ENCODE data around the gene MEX3D. TPM values are rescaled to one million over a fixed set of nuclear protein-coding genes. Genes with fewer than 3 reads are reported as not detected.
A peak's percentile ranks its signal among the peaks of the same experiment; 100 is the strongest.

MEX3D gene
- total and polyA plus RNA-seq, 8 donors = 2.6 to 21.2 (median 9.1) TPM

DNA sequence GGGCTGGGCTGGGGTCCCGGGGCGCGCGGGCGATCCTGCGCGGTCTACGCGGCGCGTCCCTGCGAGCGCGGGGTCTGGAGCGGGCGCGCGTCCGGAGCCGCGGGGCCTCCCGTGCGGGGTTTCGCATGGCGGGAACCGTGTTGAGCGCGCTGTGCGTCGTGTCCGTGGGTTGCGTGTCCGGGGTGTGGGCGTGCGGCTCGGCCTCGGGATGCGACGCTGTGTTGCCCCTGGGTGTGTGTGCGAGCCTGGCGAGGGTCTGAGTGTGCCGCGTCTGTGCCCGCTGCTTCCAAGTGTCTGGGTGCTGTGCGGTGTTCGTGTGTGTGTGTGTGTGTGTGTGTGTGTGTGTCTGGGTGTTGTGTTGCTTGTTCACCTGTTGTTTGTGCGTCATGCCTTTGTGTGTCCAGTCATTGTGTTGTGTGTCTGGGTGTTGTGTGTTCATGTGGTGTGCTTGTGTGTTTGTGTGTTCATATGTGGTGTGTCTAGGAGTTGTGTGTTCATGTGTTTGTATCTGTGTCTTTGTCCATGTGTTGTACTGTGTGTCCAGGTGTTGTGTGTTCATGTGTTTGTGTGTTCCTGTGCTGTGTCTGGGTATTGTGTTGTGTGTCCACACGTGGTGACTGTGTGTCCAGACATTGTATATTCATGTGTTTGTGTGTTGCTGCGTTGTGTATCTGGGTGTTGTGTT is 43.7 kb downstream of the MEX3D start:
- DNase-seq = no peak

DNA sequence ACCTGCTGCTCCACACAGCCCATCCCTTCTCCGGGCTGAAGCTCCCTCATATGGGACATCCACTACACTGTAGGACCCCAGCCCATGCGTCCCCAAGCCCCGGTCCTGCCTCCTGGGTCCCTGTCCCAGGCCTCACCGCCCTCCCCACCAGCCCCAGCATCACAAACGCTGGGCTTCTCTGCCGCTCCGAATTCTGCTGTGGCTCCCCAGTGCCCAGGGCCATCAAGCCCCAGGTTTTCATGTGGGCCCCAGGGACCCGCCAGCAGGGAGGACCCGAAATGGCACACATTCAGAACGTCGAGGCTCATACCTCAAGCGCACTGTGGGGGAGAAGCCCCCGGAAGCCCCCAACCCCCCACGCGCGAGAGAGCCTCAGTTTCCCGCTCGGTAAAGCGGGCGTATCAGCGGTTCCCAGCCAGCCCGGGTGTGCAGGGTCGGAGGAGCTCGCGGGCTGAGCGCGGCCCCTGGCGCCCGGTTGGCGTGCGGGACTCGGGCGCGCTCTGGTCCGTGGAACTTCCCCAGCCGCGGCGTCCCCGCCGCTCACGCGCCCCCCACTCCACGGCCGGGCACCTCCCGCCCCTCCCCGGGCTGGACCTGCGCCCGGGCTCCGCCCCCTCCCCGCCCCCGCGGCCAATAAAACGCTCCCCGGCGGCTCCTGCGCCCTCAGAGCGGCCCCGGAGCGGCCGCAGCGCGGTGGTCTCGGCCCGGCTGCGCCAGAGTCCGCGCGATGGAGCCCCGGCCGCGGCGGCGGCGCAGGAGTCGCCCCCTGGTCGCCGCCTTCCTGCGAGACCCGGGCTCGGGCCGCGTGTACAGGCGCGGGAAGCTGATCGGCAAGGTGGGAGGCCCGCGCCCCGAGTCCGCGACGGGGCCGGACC is 44.5 kb downstream of the MEX3D start, which contains the start of gene PLK5:
Gene PLK5 (plus strand): TSS at position 666 of the 875 bp plus-strand sequence. CDS start 2,920 bp downstream, outside the sequence.
- no peak for DNase-seq
- WGBS, 2 donors = 7 to 8% methylated on average over 70 to 92 of the region's 92 CpGs
- ATAC-seq = peak in 2 of 4 donors; percentile 21 to 33
- peaks cover 0 to 10% (median 2%) of the 10 kb centered on the region in 4 donors for H3K27me3 ChIP-seq
- no peak for FAIRE-seq
- peak within 1 kb of the TSS in 2 of 4 donors; percentile 8 to 22 for H3K4me3 ChIP-seq
- H3K4me1 ChIP-seq = no peaks in the 10 kb centered on the region
- no peaks in the 10 kb centered on the region for H3K36me3 ChIP-seq
- intact Hi-C loops (cut with DNase I) = no loop called here
- H3K27ac ChIP-seq = no peak within 1 kb of the TSS
- H3K9me3 ChIP-seq = no peaks in the 10 kb centered on the region
- TF ChIP-seq CTCF (IDR thresholded peaks at IDR 0.05) = no peak

More for the DNA sequence above, 43.7 kb downstream of the MEX3D start:
- no peaks in the 10 kb centered on the region for H3K4me1 ChIP-seq
- peak overlapping the region in 2 of 4 donors; percentile 8 to 22 for H3K4me3 ChIP-seq
- H3K27ac ChIP-seq = no peak overlapping the region
- WGBS, 2 donors = 8 to 9% methylated on average over 46 to 49 of the region's 49 CpGs
- H3K27me3 ChIP-seq = peaks cover 0 to 10% (median 2%) of the 10 kb centered on the region in 4 donors
- no peaks in the 10 kb centered on the region for H3K9me3 ChIP-seq
- no peak for TF ChIP-seq CTCF (IDR thresholded peaks at IDR 0.05)
- FAIRE-seq = no peak
- no peaks in the 10 kb centered on the region for H3K36me3 ChIP-seq
- ATAC-seq = no peak
- intact Hi-C loops (cut with DNase I) = no loop called here

- H3K4me1 ChIP-seq = no peaks in the 10 kb centered on the region
- no peak for TF ChIP-seq CTCF (IDR thresholded peaks at IDR 0.05)
- 65 to 70% methylated on average over 18 of the region's 18 CpGs for WGBS, 2 donors
These were observed 45.3 kb downstream of the MEX3D start for GRCh38 chr19:1522838-1523237.

GRCh38 chr19:1522061-1522460 is 46.1 kb downstream of the MEX3D start:
- H3K27ac ChIP-seq = no peak overlapping the region
- no peak for DNase-seq
- intact Hi-C loops (cut with DNase I) = no loop called here
- peaks cover 0 to 10% (median 2%) of the 10 kb centered on the region in 4 donors for H3K27me3 ChIP-seq
- WGBS, 2 donors = 78 to 85% methylated on average over 10 of the region's 10 CpGs
- no peak for ATAC-seq
- H3K9me3 ChIP-seq = no peaks in the 10 kb centered on the region
- no peak overlapping the region for H3K4me3 ChIP-seq
- H3K36me3 ChIP-seq = no peaks in the 10 kb centered on the region
- H3K4me1 ChIP-seq = no peaks in the 10 kb centered on the region
- no peak for FAIRE-seq
- TF ChIP-seq CTCF (IDR thresholded peaks at IDR 0.05) = no peak

More at GRCh38 chr19:1522838-1523237, 45.3 kb downstream of the MEX3D start:
- ATAC-seq (no peak), FAIRE-seq (no peak), DNase-seq (no peak)
- intact Hi-C loops (cut with DNase I) = no loop called here
- Histone ChIP-seq H3K27me3 (peaks cover 0 to 10% (median 2%) of the 10 kb centered on the region in 4 donors), H3K36me3 (no peaks in the 10 kb centered on the region), H3K9me3 (no peaks in the 10 kb centered on the region), H3K27ac (no peak overlapping the region), H3K4me3 (no peak overlapping the region)
